GM12865 (cell line): ENCODE data around the gene ZSCAN22.

Experiments used
- DNase-seq: peaks from one replicate; pipeline ENCODE4 v3.0.0; 2010; ENCODE audit warnings: low read depth
- H3K4me3 ChIP-seq: 2 replicates; pipeline ENCODE4 v1.5.1; 2011; ENCODE audit warnings: mild to moderate bottlenecking, low read depth, low read length, control low read depth
- CTCF ChIP-seq: IDR thresholded peaks from 2 replicates; pipeline ENCODE4 v1.5.1; 2011; ENCODE audit warnings: low read length, control low read depth, low read depth, inconsistent platforms; ENCODE audit not compliant: insufficient read depth; ENCODE audit errors: missing control alignments

Gene ZSCAN22

GRCh38 chr19:58330458-58330857 lies 3.7 kb downstream of the ZSCAN22 start:
- TF ChIP-seq CTCF = no peak
- H3K4me3 ChIP-seq = no peak overlapping the region
- DNase-seq = no peak

GRCh38 chr19:58332697-58333096 lies 5.9 kb downstream of the ZSCAN22 start:
- no peak for TF ChIP-seq CTCF
- no peak for DNase-seq
- H3K4me3 ChIP-seq = no peak overlapping the region

- no peak overlapping the region for H3K4me3 ChIP-seq
- TF ChIP-seq CTCF = no peak
- DNase-seq = no peak
These were observed 8.0 kb downstream of the ZSCAN22 start for GRCh38 chr19:58334691-58335249.

- DNase-seq = no peak
- TF ChIP-seq CTCF = no peak
- H3K4me3 ChIP-seq = no peak overlapping the region
These were observed 8.8 kb downstream of the ZSCAN22 start for GRCh38 chr19:58335630-58336029.

- no peak overlapping the region for H3K4me3 ChIP-seq
- no peak for TF ChIP-seq CTCF
- no peak for DNase-seq
These were observed 9.4 kb downstream of the ZSCAN22 start for GRCh38 chr19:58336216-58336615.

- TF ChIP-seq CTCF = no peak
- no peak for DNase-seq
- H3K4me3 ChIP-seq = no peak overlapping the region
These were observed 10.0 kb downstream of the ZSCAN22 start for GRCh38 chr19:58336820-58337219.

- no peak overlapping the region for H3K4me3 ChIP-seq
- DNase-seq = no peak
- no peak for TF ChIP-seq CTCF
These were observed 11.5 kb downstream of the ZSCAN22 start for GRCh38 chr19:58338336-58338735.
